Hypothalamus (tissue), 51 donors: Measurements from ENCODE around the gene CFAP410.
"Not testable (repeated sequence)": the region's sequence is repeated elsewhere in the genome, so short reads cannot be mapped to it uniquely, and the experiment has no call there.

Source experiments
- DNase-seq, 51 donors: peaks; one replicate each; lab custom pipeline; 2025; lab: John Stamatoyannopoulos, UW

CFAP410 gene

DNA sequence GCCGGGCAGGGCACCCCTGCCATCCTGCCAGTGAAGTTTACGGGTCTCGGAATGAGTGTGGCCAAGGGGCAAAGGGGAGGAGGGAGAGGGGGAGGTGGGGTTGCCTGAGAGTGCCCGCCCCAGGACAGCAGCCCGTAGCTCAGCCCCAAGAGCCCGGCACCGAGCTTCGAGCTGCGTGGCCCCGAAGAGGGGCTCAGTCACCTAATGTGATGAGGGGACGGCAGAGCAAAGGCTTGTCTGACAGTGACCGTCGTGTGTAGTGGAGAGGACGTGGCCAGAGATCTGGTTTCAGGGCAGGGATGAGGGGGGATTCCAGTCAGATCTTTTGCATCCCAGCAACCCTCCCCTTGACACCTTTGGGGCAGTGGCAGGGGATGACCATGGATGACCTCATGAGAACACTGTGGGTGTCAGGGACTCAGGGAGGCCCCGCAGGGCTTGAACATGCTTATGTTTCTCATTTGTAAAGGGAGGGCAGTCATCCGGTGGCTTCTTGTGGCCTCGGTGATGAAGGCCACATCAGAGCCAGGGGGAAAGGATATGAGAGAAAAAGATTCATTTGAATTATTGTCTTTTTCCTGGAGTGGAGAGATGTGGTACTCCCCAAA lies 13.2 kb upstream of the CFAP410 start:
- DNase-seq: no peak

DNA sequence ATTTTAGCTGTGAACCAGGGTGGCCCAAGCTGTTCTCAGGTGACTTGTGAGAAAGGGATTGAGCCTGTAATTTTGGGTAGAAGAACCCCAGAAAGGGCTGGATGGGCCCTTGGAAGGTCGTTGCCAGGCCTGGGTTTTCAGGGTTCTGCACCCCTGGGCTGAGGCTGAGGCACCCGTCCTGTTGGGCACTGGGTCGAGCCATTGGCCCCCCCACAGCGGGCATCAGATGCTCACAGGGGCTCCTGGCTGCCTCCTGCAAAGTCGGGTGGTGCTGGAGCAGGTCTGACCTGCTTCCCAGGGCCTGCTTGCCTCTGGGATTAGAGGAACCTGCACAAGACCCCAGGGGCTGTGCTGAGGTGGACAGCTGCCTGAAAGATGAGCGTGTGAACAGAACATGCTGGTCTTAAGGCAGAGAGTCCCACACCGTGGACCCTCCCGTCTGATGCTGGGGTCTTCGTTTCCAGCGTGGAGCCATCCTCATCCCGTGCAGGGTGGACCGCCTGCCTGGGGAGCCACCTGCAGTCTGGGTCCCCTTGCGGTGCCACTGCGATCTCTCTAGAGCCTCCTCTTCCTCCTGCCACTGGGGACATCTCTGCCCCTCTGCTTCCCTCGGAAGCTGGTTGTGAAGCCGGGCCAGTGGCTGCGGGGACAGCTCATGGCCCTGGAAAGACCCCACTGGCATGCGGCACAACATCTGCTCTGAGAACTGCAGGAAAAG lies 12.5 kb upstream of the CFAP410 start:
- no peak for DNase-seq

DNA sequence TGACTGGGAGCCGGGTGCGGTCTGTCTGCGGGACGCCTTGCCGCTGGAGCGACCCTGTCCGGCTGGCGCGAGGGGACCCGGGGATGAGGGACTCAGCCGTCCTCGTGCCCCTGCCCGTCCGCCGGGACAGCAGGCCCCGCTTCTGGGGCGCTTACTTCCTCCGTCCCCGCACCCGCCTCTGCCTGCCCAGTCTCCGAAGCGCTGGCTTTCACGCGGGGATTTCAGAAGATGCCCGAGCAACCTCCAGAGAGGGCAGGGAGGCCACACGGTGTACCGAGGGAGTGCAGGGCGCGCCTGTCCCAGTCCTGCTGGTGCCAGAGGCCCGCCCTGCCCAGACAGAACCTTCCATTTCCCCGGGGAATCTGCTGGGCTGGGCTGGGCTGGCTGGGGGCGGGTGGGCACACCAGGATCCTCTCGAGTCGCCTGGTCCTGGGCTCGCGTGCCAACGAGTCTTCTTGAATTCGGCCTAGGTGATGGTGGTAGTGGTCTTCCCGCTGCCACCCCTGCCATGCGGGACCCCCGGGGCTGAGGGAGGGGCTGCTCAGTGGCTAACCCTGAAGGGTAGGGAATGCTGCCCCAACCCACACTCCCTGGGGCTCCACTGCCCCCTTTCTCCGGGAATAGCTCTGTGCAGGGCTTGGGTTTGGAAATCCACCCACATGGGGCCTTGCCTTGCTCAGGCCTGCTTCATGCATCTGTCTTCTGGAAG lies 11.7 kb upstream of the CFAP410 start:
- no peak for DNase-seq

DNA sequence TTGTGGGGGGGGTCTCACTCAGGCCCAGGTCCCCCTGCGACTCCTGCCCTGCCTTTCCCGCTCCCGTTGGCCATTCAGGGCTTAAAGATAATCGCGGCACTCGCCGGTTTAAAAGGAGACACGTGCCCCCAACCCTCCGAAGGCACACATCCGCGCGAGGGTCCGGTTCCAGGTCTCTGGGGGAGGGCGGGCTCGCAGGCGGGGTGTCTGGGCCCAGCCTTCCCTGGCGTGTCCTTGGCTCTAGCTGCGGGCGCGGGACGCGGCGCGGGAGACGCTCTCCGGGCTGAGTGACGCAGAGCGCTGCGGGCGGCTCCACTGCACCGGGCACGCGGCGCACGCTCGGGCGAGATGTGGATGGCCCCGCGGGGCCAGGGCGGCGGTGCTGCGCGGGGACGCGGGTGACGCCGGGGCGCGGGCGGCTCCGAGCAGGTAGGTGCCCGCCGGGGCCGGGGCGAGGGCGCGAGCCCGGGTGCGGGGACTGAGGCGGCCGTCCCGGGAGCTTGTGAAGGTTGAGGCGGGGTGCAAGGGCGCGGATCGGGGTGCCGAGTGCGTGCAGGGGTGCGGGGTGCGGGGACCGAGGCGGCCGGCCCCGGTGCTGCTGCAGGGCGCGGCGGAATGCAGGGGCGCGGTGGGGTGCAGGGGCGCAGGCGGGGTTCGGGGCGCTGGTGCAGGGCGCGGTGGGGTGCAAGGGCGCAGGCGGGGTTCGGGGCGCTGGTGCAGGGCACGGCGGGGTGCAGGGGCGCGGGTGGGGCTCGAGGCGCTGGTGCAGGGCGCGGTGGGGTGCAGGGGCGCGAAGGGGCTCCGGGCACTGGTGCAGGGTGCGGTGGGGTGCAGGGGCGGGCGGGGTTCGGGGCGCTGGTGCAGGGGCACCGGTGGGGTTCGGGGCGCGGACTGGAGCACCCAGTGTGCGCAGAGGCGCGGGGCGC lies 10.9 kb upstream of the CFAP410 start:
- peak in 6 of 51 donors; percentile 7 to 26 (median 18) for DNase-seq

DNA sequence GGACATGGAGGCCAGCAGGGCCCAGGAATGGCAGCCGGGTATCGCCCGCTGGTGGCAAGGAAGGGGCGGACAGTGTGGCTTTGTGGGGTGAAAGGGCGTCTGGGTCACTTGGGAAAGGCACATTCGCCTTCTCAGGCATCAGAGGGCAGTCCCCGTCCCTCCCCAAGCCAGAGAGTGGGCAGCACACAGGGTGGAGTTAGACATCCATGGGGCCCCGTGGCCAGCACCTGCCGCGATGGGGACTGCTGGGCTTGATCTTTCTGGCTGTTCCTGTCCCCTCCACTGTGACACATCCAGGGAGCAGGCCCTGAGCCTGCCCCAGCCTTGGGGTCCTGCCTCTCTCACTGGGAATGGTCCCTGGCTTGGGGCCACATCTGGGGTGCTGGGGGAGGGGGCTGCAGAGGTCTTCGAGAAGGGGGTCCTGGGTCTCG lies 10.2 kb upstream of the CFAP410 start:
- no peak for DNase-seq

DNA sequence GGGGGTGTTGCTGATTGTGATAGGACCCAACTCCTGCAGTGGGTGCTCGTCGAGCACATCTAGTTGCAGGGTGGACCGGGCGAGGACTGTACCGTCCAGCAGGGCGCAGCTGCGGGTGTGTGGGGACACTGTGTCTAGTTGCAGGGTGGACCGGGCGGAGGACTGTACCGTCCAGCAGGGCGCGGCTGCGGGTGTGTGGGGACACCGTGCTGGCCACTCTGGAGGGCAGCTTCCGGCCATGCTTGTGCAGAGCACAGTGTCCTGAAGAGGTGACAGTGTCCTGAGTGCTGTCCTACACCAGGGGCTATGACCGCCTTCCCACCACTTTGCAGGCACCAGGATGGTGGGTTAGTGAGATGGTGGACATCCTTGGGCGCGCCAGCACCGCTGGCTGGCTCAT lies 9.7 kb upstream of the CFAP410 start:
- no peak for DNase-seq

DNA sequence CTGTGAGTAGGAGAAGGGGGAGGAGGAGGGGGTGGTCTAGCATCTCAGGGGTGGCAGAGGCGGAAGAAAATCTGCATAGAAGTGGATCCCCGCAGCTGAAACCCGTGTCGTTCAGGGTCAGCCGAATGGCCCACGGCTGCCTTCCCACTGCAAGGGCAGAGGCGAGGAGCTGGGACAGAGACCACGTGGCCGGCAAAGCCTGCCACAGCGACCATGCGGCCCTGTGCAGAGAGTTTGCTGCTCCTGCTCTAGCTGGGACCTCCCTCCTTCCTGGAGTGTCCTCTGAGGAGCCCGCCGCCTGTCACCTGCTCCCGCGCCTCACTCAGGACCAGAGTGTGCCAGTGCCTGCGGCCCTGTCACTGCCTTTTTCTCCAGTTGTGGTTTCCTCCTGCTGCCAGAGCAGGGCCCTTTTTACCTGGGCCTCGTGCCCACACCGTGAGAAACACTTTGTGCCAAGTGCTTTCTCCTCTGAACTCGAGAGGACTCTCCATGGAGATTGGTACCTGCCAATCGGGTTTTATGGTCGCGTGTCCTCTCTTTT lies 8.8 kb upstream of the CFAP410 start:
- DNase-seq: no peak

DNA sequence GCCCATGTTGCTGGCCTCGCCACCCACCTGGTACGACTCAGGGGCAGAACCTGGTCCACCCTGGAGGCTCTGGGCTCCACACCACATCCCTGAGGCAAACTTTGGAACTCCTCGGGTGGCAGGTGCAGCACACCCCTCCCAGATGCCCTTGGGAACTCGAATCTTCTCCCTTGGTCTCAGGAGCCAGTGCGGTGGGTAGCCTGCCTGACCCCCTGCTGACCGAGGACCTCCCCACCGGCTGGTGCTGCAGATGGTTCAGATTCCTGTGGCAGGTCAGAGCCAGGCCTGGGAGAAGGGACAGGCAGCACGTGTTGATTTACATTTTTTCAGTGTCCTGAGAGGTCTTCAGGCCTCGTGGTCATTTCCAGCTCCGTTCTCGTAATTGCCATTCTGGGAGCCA lies 6.3 kb upstream of the CFAP410 start:
- no peak for DNase-seq

DNA sequence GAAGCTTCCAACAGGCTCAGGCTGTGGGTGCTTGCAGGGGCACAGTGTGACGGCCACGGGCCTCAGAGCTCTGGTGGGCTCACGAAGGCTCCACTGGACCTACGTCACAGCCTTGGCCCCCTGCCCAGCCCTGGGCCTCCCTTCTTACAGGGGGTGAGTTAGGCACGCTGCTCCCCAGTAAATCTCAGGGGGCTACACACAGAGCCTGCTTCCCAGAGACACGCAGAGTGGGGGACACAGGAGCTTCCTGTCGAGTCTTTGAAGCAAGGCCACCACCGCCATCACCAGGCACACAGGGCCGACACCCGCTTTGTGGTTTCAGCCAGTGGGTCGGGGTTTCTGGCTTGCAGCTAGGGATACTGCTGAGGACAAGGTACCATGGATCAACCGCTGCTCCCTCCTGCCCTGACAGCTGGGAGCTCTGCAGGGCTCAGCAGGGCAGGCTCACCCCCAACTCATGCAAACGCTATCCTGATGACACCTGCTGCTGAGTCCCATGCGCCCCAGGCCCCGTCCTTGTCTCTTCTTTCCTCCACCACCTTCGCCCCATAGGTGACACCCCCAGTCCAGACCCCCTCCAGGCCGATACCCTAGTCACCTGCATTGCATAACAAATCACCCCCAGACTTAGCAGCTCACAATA lies 5.5 kb upstream of the CFAP410 start:
- no peak for DNase-seq

DNA sequence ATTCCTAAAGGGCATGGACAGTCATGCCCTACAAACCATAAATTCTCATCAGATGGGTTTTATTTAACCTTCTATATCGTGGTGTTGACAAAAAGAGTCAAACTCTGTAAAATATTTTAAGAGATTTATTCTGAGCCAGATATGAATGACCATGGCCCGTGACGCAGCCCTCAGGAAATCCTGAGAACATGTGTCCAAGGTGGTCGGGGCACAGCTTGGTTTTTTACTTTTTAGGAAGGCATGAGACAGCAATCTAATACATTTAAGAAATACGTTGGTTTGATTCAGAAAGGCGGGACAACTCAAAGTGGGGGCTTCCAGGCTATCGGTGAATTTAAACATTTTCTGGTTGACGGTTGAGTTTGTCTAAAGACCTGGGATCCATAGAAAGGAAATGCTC lies 3.8 kb upstream of the CFAP410 start:
- DNase-seq: not testable (repeated sequence)

DNA sequence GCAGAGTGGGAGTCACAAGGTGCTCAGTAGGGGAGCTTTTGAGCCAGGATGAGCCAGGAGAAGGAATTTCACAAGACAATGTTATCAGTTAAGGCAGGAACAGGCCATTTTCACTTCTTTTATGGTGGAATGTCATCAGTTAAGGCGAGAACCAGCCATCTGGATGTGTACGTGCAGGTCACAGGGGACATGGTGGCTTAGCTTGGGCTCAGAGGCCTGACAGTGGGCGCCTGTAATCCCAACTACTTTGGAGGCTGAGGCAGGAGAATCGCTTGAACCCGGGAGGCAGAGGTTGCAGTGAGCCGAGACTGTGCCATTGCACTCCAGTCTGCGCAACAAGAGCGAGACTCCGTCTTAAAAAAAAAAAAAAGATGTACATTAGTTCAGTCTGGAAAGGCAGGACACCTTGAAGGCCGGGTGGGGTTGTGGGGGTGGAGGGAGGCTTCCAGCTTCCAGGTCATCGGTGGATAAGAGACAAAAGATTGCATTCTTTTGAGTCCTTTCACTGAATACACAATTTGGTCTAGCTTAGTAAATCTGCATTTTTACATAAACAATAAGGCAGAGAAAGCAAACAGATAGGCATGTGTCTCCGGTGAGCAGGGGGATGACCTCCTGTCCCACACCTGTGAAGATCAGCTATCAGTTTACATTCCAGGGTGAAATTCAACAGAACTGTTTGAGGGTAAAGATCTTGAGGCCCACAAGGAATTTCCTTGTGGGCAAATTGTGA lies 2.7 kb upstream of the CFAP410 start:
- DNase-seq: not testable (repeated sequence)

DNA sequence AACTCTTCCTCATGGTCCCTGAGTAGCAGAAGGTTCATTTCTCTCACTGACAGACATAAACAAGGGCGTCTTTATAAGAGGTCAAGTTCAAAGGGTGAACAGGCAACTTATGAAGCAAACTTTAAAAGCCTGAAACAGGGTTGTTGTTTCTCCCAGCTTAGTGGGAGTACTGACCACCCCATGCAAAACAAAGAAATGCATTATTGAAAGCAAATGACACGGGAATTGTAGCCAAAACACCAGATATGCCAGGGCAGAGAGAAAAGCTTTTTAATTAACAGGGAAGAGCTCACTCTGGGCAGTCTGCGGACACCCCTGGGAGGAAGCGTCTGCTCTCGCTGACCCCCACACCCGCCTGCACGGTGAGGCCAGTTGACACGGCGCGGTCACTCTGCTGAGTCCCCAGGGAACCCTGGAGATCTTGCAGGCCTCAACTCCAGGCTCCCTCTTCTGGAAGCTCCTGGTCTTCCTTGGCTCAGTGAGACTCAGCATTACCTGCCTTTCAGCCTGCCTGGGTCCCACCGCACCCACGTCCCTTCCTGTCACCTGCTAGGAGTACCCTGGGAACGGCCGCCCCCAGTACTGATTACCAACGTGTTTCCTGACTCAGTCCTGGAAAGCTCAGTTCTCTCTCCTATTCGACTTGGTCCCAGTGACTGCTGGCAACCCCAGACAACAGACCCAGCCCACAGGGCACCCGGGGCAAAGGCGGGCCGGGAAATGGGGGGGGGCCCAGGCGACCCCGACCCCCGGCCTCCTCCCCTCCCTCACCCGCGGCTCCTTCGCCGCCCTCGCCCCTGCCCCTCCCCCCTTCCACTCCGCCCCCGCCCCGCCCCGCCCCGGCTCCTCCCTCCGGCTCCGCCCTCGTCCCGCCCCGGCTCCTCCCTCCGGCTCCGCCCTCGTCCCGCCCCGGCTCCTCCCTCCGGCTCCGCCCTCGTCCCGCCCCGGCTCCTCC lies 972 bp downstream of the CFAP410 start:
- peak in 45 of 51 donors; percentile 10 to 90 (median 64) for DNase-seq

DNA sequence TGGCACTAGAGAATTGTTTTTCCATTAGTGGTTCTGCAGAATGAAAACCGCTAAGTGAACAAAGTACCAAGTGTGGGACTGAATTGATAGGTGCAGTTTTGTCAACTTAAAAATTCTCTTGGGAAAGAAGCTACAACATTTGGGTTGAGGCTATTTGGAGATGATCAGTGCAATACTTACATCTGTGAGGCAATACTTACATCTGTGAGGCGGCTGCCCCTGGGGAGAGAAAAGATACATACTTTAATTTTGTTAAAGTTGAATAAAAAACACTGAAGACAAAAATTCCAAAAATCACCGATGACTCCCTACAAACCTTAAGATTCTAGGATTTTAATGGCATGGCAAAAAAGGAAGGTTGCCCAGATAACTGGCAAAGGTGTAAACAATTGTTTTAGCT lies 1.7 kb downstream of the CFAP410 start:
- no peak for DNase-seq

DNA sequence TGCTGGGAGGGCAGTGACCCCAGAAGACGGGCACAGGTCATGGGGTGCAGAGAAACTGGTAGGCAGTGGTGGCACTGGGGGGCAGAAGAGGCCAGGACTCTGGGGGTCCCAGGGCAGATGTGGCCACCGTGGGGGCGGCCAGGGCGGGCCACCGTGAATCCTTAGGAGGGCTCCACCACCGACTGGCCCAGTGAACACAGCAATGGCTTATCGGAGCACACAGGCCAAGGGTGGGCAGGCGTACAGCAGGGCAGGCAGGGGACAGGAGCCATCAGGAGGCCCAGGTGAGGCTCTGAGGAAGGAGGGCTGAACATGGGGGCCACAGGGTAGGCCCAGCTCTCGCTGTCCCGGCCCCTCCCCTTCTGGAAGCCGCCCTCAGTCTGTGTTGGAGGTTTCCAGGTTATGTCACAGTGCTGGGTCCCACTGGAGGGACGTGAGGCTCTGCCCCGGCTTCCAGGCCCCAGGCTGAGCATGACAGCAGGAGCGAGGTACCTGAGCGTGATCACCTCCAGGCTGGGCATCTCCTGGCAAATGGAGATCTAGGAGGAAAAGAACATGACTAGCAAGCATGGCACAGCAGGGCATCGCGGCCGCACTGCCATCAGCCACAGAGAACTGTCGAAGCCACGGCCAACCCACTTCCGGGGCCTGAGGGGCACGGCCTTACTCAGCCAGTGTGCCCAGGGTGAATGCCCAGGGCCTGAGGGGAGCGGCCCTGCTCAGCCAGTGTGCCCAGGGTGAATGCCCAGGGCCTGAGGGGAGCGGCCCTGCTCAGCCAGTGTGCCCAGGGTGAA lies 3.7 kb downstream of the CFAP410 start:
- no peak for DNase-seq

DNA sequence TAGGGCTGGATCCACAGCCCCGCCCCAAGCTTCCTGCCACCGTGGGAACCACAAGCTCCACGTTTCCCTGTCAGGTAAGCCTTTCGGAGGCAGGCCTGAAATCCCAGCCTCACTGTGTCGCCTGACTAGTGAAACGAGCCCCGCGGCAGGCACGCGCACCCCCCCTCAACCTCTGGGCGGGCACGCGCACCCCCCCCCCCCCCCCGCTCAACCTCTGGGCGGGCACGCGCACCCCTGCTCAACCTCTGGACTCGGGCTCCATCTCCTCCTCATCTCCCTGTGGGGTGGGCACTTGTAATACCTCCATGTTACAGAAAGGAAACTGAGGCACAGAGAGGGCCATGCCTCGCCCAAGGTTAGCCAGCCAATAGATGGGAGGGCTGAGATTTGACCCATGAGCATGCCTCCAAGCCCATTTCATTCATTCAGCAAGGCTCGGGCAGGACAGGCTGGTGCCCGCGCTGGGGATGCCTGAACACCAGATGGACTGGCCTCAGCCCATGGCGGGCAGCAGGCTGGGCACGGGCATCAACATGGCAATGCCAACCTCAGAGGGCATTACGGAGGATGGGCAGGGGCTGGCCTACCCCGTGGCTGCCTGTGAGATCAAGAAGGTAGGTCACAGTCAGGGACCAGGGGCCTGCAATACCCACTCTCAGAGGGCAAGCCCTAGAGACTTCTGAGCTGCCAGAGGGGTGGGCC lies 4.7 kb downstream of the CFAP410 start:
- DNase-seq: no peak

DNA sequence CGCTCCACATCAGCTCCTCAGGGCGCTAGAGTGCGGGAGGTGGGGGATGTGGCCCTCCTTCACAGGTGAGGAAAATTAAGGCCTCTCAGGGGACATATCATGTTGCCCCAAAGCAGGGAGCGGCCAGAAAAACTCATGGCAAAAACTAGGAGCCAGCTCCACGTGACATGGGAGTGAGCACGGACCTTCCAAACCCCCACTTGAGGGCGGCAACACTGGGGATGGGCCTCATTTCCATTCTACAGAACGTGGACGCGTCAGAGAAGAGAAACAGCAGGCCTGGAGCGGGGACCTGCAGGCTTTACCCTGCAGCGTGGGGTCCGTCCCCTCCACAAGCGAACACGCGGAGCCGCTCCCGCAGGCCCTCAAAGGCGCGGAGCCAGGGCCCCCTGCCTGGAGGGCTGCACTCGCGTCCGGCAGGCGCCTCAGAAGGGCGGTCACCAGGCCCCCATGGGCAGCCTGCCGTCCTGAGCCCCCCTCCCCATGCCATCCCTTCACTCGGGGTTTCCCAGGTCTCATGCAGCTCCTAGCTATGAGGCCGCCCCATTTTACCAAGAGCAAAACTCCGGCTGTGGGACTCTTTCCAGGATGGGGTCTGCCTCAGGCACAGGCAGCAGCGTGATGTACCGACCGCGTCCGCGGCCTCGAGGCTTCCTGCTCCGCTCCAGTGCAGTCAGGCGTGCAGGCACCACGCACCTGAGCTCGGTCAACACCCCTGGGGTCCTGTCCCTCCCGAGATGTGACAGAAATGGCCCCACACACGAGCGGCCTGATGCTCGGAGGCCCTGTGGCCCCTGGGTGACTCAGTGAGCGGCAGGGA lies 5.5 kb downstream of the CFAP410 start:
- no peak for DNase-seq
